22Rv1 (cell line): ENCODE data around the gene KDM4B.

Source experiments
- ZFX ChIP-seq: fragments of 450-650 bp; IDR thresholded peaks from 2 replicates; pipeline ENCODE4 v1.6.1; 2017; ENCODE audit warnings: antibody characterized with exemption, borderline replicate concordance
- TF ChIP-seq, protein P1 (sequence below): fragments of 450-650 bp; IDR thresholded peaks from 2 replicates; pipeline ENCODE4 v1.5.1; 2017; ENCODE audit warnings: mild to moderate bottlenecking

DNA sequence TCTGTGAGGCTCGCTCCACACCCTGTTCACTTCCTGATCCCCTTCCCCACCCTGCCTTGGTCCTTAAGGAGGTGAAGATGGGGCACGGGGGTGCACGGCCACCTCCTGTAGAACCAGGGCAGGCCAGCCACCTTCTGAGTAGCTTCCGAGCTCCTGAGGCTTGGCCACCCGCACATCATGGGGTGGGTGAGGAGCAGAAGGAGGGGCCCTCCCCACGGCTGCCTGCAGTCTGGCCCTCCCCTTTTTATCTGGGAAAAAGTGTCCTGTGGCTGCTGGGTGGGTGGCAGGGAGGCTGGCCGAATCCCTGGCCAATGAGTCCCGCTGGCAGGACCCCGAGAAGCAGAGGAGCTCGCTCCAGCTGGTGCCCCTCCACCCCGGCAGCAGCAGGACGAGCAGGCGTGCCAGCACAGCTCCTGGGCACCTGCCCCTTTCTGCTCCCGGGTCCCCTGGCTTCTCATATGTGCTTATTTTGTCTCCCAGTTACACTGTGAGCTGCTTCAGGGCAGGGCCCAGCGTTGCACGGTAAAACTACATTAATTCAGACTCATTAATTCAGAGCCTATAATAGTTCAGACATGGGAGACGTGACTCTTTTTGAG is 135.0 kb downstream of the KDM4B start:
- TF ChIP-seq, protein P1, sequence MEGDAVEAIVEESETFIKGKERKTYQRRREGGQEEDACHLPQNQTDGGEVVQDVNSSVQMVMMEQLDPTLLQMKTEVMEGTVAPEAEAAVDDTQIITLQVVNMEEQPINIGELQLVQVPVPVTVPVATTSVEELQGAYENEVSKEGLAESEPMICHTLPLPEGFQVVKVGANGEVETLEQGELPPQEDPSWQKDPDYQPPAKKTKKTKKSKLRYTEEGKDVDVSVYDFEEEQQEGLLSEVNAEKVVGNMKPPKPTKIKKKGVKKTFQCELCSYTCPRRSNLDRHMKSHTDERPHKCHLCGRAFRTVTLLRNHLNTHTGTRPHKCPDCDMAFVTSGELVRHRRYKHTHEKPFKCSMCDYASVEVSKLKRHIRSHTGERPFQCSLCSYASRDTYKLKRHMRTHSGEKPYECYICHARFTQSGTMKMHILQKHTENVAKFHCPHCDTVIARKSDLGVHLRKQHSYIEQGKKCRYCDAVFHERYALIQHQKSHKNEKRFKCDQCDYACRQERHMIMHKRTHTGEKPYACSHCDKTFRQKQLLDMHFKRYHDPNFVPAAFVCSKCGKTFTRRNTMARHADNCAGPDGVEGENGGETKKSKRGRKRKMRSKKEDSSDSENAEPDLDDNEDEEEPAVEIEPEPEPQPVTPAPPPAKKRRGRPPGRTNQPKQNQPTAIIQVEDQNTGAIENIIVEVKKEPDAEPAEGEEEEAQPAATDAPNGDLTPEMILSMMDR = no peak
- no peak for TF ChIP-seq ZFX
